Measurements from ENCODE around the gene PYGO2.

PYGO2 gene

GRCh38 chr1:154961207-154962155 is at the start of gene PYGO2:
PYGO2 (minus strand) TSS chr1:154961782; CDS start chr1:154961576, 206 bp downstream.
- H3K9me2 ChIP-seq (replicated peaks; ENCODE audit: insufficient read depth, low read length): no peaks in the 10 kb centered on the region
- H3K9ac ChIP-seq (ENCODE audit: low read length): peak within 1 kb of the TSS; percentile 96
- no peaks in the 10 kb centered on the region for H3K27me3 ChIP-seq (ENCODE audit: low read length)
- H2AFZ ChIP-seq (ENCODE audit: low read depth, low read length, severe bottlenecking): peak within 1 kb of the TSS; percentile 72
- TF ChIP-seq CTCF (IDR thresholded peaks at IDR 0.05; ENCODE audit: insufficient read depth, low read length, poor library complexity, severe bottlenecking) (peak; percentile 54), EZH2phosphoT487 (conservative IDR thresholded peaks at IDR 0.05; ENCODE audit: low read length) (no peak)
- H3K27ac ChIP-seq (ENCODE audit: low read depth, low read length): peak within 1 kb of the TSS; percentile 91
- peaks cover 3% of the 10 kb centered on the region; the same call in 1 of the 2 replicates for H3K36me3 ChIP-seq (ENCODE audit: low read length)
- peak within 1 kb of the TSS; percentile 72 for H3K4me2 ChIP-seq (ENCODE audit: low read depth, low read length, poor library complexity, severe bottlenecking)
- no peaks in the 10 kb centered on the region for H3K9me3 ChIP-seq (ENCODE audit: insufficient read depth, low read length)
- H4K20me1 ChIP-seq (ENCODE audit: low read depth, low read length): no peaks in the 10 kb centered on the region
- H3F3A ChIP-seq (ENCODE audit: insufficient read depth): peaks cover 33% of the 10 kb centered on the region
- H3K79me2 ChIP-seq (ENCODE audit: insufficient read depth, low read length): peaks cover 12% of the 10 kb centered on the region
- H3K4me3 ChIP-seq (ENCODE audit: insufficient read depth, low read length, poor library complexity, severe bottlenecking): peak within 1 kb of the TSS; percentile 82

- no peak overlapping the region for H3K4me3 ChIP-seq (ENCODE audit: insufficient read depth, low read length, poor library complexity, severe bottlenecking)
- no peaks in the 10 kb centered on the region for H3K9me3 ChIP-seq (ENCODE audit: insufficient read depth, low read length)
- no peak overlapping the region for H3K9ac ChIP-seq (ENCODE audit: low read length)
- TF ChIP-seq CTCF (IDR thresholded peaks at IDR 0.05; ENCODE audit: insufficient read depth, low read length, poor library complexity, severe bottlenecking): no peak
- no peak for TF ChIP-seq EZH2phosphoT487 (conservative IDR thresholded peaks at IDR 0.05; ENCODE audit: low read length)
- no peaks in the 10 kb centered on the region for H4K20me1 ChIP-seq (ENCODE audit: low read depth, low read length)
- no peak overlapping the region for H3K4me2 ChIP-seq (ENCODE audit: low read depth, low read length, poor library complexity, severe bottlenecking)
- no peak overlapping the region for H2AFZ ChIP-seq (ENCODE audit: low read depth, low read length, severe bottlenecking)
- no peaks in the 10 kb centered on the region for H3K27me3 ChIP-seq (ENCODE audit: low read length)
- H3K9me2 ChIP-seq (replicated peaks; ENCODE audit: insufficient read depth, low read length): no peaks in the 10 kb centered on the region
- no peaks in the 10 kb centered on the region for H3K79me2 ChIP-seq (ENCODE audit: insufficient read depth, low read length)
- no peaks in the 10 kb centered on the region for H3F3A ChIP-seq (ENCODE audit: insufficient read depth)
- H3K36me3 ChIP-seq (ENCODE audit: low read length): no peaks in the 10 kb centered on the region
- no peak overlapping the region for H3K27ac ChIP-seq (ENCODE audit: low read depth, low read length)
These were observed 49.4 kb upstream of the PYGO2 start for GRCh38 chr1:155011004-155011416.

- Histone ChIP-seq H3K4me2 (ENCODE audit: low read depth, low read length, poor library complexity, severe bottlenecking) (no peak overlapping the region), H4K20me1 (ENCODE audit: low read depth, low read length) (no peaks in the 10 kb centered on the region), H3K79me2 (ENCODE audit: insufficient read depth, low read length) (no peaks in the 10 kb centered on the region), H3K27me3 (ENCODE audit: low read length) (no peaks in the 10 kb centered on the region), H3K9ac (ENCODE audit: low read length) (no peak overlapping the region), H3K27ac (ENCODE audit: low read depth, low read length) (no peak overlapping the region), H3K9me2 (replicated peaks; ENCODE audit: insufficient read depth, low read length) (no peaks in the 10 kb centered on the region), H2AFZ (ENCODE audit: low read depth, low read length, severe bottlenecking) (no peak overlapping the region), H3K36me3 (ENCODE audit: low read length) (no peaks in the 10 kb centered on the region), H3K9me3 (ENCODE audit: insufficient read depth, low read length) (no peaks in the 10 kb centered on the region), H3K4me3 (ENCODE audit: insufficient read depth, low read length, poor library complexity, severe bottlenecking) (no peak overlapping the region), H3F3A (ENCODE audit: insufficient read depth) (no peaks in the 10 kb centered on the region)
- TF ChIP-seq CTCF (IDR thresholded peaks at IDR 0.05; ENCODE audit: insufficient read depth, low read length, poor library complexity, severe bottlenecking) (no peak), EZH2phosphoT487 (conservative IDR thresholded peaks at IDR 0.05; ENCODE audit: low read length) (no peak)
These were observed 48.8 kb upstream of the PYGO2 start for GRCh38 chr1:155010211-155010918.
